Right lung (tissue), 10 donors: Measurements from ENCODE around the gene CDCP2. TPM values are rescaled to one million over a fixed set of nuclear protein-coding genes. Genes with fewer than 3 reads are reported as not detected.

Source experiments
- DNase-seq, 2 donors: peaks; one replicate each; pipeline ENCODE4 v3.0.0-alpha.2; 2013
- long read RNA-seq, 8 donors: transcript quantifications; one replicate each; lab custom pipeline, GENCODE V29; 2026
- polyA plus RNA-seq, 5 donors: library from polyadenylated mRNA; unstranded; fragments of 120-200 nt; gene quantifications; one replicate each; pipeline versions ENCODE4 v1.2.1 to v1.2.3, GENCODE V29; 2013; ENCODE audit warnings: inconsistent platforms in 1 of 5, low replicate concordance in 1 of 5; ENCODE audit not compliant: insufficient read length in 5 of 5, insufficient read depth in 1 of 5

The CDCP2 gene
- polyA plus RNA-seq = under 1 TPM in 1 of 5 donors, not detected in 4; 0.06 TPM
- long read RNA-seq, donor 1 = 0 reads
- long read RNA-seq, donor 2 = 0 reads
- long read RNA-seq, donor 3 = 0 reads
- long read RNA-seq, donor 4 = 0 reads
- long read RNA-seq, donor 5 = 0 reads
- long read RNA-seq, donor 6 = 0 reads
- long read RNA-seq, donor 7 = 0 reads
- long read RNA-seq, donor 8 = 0 reads

GRCh38 chr1:54152696-54153095 lies at the start of gene CDCP2:
Gene CDCP2, minus strand, starts transcription at chr1:54153000. Its CDS starts 78 bp downstream, at chr1:54152922.
- DNase-seq = no peak

- DNase-seq = no peak
Observed at GRCh38 chr1:54200519-54200997, 47.8 kb upstream of the CDCP2 start.

DNA sequence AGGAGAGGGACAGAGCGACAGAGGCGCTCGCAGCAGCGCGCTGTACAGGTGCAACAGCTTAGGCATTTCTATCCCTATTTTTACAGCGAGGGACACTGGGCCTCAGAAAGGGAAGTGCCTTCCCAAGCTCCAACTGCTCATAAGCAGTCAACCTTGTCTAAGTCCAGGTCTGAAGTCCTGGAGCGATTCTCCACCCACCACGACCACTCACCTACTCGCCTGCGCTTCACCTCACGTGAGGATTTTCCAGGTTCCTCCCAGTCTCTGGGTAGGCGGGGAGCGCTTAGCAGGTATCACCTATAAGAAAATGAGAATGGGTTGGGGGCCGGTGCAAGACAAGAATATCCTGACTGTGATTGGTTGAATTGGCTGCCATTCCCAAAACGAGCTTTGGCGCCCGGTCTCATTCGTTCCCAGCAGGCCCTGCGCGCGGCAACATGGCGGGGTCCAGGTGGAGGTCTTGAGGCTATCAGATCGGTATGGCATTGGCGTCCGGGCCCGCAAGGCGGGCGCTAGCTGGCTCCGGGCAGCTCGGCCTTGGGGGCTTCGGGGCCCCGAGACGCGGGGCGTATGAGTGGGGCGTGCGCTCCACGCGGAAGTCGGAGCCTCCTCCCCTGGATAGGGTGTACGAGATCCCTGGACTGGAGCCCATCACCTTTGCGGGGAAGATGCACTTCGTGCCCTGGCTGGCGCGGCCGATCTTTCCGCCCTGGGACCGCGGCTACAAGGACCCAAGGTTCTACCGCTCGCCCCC lies 47.1 kb upstream of the CDCP2 start, which contains the start of the genes CYB5RL and MRPL37:
Gene CYB5RL, minus strand, starts transcription at position 266 of the 754 bp plus-strand sequence. CDS start 4,414 bp downstream, outside the sequence.
Gene MRPL37, plus strand, starts transcription at position 403 of the 754 bp plus-strand sequence. Its CDS starts 77 bp downstream, at position 480.
- DNase-seq = peak; percentile 93 to 94

GRCh38 chr1:54199151-54199764 lies 46.5 kb upstream of the CDCP2 start:
- DNase-seq = no peak

- no peak for DNase-seq
Observed at GRCh38 chr1:54193453-54193852, 40.7 kb upstream of the CDCP2 start.

DNA sequence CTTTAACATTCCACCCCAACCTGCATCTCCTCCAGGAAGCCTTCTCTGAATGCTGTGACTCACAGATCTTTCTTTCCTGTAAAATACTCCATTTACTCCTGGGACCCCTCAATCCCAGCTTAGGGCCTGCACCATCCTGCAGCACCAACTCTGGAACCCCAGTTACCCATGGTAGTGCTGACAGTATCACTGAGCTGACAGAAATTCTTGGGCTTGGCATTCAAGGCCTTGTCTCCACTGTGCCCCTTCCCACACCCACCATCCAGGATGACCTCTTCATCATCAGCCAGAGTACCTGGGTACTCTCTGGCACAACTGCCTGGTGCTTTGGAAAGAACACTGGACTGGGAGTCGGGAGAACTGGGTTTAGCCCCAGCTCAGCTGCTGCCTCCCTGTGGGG lies 38.7 kb upstream of the CDCP2 start:
- no peak for DNase-seq

GRCh38 chr1:54190526-54190925 lies 37.7 kb upstream of the CDCP2 start:
- DNase-seq = no peak

- no peak for DNase-seq
Observed at GRCh38 chr1:54188291-54188690, 35.5 kb upstream of the CDCP2 start.

GRCh38 chr1:54186056-54186455 lies 33.3 kb upstream of the CDCP2 start:
- no peak for DNase-seq

- no peak for DNase-seq
Observed at GRCh38 chr1:54180701-54181360, 28.0 kb upstream of the CDCP2 start.

DNA sequence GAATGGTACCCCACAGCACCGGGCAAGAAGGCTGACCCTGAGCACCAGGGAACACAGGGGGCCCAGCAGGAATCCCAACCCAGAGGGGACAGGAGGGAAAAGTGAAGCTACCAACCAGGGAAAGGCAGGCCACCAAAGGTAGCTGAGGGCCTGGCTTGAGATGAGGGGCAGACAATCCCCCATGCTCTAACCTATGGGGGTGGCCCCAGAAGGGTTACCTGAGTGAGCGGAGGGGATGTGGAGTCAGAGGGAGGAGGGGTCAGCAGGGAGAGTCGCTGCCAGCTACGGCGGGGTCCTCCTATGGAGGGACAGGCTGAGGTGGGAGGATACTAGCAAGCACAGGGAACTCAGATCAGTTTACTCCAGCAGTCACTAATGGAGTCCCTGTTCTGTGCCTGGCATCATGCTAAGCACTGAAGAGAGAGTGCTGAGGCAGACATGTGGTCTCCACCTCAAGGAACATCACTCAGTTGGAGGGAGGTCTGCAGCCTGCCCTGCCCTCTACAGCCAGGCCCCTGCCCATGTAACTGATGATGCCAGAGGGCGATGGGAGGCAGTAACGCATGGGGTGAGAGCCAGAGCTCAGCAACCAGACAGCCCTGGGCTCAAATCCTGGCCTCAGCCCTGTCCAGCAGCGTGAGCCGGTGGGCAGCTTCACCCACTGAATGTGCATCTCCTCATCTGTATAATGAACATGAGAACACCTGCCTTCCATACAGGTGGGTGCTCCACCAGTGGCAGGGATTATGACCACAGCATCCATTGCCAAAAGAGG lies 25.7 kb upstream of the CDCP2 start:
- no peak for DNase-seq

DNA sequence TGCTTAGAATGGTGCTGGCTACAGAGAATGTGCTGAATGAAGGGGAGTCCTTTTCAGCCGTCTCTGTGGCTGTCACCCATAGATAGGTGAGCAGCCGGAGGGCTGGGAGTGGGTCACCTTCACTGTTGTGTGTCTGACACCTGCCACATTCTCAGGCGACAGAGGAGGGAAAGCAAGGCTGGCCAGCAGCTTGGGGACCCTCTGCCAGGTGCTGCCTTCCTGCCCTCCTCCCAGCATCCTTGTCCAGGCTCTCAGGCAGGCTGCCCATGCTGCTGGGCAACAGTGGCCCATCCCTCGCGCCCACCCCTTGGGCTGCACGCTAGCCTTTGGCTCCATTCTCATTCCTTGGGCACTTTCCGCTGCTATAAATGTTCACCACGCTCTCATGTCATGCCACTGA lies 24.9 kb upstream of the CDCP2 start:
- DNase-seq = no peak

DNA sequence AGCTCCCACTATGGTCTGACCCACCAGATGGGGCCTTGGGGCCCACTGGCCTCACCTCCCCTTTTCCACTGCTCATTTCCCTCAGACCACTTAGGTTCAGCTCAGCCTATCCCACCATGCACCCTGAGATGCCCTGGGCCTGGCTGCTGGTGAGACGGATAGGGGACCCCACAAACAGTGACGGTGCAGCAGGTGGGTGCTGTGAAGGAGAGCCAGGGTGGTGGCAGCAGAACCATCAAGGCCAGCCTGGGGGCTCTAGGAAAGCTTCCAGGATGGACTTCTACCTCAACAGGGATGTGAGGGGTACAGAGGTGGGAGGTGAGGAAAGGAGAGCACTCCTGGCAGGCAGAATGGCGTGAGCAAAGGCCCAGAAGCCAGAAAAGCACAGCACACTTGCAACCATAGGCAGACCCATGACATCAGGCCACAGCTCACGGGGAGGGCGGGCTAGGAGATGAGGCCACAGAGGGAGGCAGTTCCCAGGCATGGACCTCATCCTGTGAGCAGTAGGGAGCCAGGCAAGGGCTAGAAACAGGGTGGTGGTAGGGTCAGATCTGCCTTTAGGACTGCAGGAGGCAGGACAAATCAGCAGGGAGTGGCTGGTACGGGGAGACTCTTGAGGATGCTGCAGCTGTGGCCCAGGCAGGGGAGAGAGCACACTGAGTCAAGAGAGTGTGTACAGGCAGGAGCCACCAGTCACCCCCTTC lies 24.0 kb upstream of the CDCP2 start:
- DNase-seq = no peak

GRCh38 chr1:54174106-54174505 lies 21.3 kb upstream of the CDCP2 start:
- DNase-seq = no peak

DNA sequence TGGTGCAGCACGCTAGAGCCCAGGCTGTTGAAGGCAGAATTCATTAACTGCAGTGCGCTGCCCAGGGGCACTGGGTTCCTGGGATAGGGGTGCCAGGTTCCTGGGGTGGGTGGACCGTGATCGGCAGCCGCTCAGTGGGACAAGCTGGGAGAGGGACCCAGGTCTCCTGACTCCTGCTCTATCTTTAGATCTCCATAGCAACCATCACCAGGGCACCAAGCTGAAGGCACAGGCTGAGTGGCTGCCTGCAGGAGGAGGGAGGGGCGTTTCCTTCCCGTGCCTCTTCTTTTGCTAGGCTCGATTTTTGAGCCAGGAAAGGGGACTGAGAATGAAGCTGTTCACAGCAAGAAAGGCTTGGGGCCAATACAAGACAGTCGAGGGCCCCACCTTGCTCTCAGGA lies 20.9 kb upstream of the CDCP2 start:
- no peak for DNase-seq

DNA sequence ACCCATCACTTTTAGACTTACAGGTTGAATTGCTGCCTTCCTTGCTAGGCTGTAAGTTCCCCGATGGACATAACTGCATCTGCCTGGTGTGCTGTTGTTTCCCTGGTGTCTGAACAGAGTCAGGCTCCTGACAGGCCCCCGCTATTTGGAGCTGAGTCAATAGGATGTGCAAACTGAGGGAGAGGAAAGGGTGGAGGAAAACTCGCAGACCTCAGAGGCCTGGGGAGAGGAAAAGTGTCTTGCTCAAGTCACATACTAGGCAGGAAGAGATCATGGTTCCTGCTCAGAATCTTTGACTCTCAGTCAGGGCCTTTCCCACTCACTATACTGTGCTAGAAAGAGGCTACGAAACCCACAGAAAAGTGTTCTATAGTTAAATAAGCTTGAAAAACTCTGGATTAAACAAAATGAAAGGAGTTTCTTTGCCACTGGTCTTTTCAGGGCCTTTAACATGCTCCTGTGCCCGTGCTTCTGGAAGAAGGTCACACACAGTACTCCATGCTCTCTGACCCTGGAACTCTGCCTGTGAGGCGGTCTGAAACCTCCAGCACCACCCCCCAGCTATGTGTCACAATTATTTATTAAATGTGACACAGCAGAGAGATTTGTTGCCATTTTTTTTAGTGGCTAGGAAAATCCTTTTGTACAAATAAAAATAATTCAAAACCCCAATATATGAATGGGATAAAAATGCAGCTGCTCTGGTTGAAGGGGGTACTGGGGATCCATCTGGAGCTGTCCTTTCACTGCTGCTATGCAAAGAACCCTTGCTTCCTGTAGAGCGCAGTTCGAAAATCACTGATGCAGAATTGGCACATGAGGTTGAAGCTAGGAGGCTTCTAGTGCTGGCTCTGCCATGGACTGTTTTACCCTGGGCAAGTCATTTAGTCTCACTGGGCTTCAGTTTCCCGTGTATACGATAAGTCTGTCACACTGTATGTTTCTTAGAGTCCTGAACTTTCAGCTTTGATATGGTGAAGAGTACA lies 20.1 kb upstream of the CDCP2 start:
- DNase-seq = no peak

DNA sequence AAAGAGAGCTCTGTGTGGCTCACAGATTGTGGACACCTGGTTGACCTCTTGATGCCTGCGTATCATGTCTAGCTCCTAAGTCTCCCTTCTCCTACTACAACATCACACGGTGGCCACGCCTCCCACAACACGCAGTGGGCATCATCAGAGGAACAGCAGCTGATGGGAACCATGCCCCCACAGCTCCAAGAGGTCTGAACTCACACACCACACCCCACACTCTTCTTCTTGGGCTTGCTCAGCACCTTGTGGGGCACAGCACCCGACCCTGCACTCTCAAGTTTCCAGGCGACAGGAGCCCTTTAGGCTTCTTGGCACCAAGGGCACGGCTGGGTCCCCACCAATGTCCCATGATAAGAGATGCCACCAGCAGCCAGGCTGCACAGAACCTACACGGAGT lies 18.8 kb upstream of the CDCP2 start:
- no peak for DNase-seq

DNA sequence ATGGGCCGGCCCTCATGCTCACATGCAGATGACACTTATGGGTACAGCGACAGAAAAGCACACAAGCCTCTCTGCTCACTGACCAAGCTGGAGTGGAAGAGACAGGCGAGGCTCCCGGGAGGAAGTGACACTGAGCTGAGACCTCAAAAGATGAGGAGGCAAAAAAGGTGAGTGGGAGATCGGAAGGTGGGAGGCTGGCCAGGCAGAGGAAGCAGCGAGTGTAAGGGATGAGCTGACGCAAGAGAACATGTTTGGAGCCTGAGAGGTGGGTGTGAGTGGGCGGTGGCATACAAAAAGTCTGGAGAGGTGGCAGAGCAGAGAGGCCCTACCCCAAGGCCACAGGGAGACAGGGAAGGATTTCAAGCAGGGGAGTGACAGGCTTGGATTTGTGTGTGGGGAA lies 18.2 kb upstream of the CDCP2 start:
- DNase-seq = no peak

GRCh38 chr1:54169068-54169467 lies 16.3 kb upstream of the CDCP2 start:
- no peak for DNase-seq
